Activated CD4-positive, alpha-beta T cell treated with anti-CD3 and anti-CD28 coated beads for 36 hours (primary cell): ENCODE measurements around the gene KPNA1. TPM values are rescaled to one million over a fixed set of nuclear protein-coding genes. Genes with fewer than 3 reads are reported as not detected.

Source experiments
- ATAC-seq: fragments of 200-7000 bp; cut with Tn5 transposase; one replicate; pipeline ENCODE4 v1.10.0; 2021; ENCODE audit warnings: mild to moderate bottlenecking, moderate library complexity
- CTCF ChIA-PET: fragments of 350-600 bp; sonication (Branson Sonifier 250); formaldehyde crosslinking; loops from one replicate; lab custom pipeline; 2021; ENCODE audit warnings: antibody characterized with exemption; lab: Charles Lee
- POLR2A ChIA-PET: fragments of 350-600 bp; sonication (Branson Sonifier 250); formaldehyde crosslinking; loops from one replicate; lab custom pipeline; 2021; ENCODE audit warnings: antibody characterized with exemption, inconsistent platforms; lab: Charles Lee
- DNase-seq: peaks from one replicate; pipeline ENCODE4 v3.0.0-alpha.2; 2020
- H3K27ac Mint-ChIP-seq: one replicate; pipeline ENCODE4 v1.8.0; 2021; ENCODE audit warnings: mixed read lengths
- H3K27me3 Mint-ChIP-seq: one replicate; pipeline ENCODE4 v1.8.0; 2021; ENCODE audit warnings: mixed read lengths
- H3K36me3 Mint-ChIP-seq: one replicate; pipeline ENCODE4 v1.8.0; 2021; ENCODE audit warnings: low read depth, mixed read lengths
- H3K4me1 Mint-ChIP-seq: one replicate; pipeline ENCODE4 v1.8.0; 2021; ENCODE audit warnings: mixed read lengths
- H3K4me3 Mint-ChIP-seq: one replicate; pipeline ENCODE4 v1.8.0; 2021; ENCODE audit warnings: mild to moderate bottlenecking, moderate library complexity, mixed read lengths
- H3K9me3 Mint-ChIP-seq: one replicate; pipeline ENCODE4 v1.8.0; 2021; ENCODE audit warnings: low read depth, mixed read lengths
- intact Hi-C, 2 experiments: fragments of 100-400 bp; cut with DNase I in 1 of 2; cut with micrococcal nuclease in 1 of 2; formaldehyde crosslinking; loops; one replicate each; pipeline versions ENCODE4 v1.14.2 to v1.15.1; 2022 to 2024; cut with DNase I, micrococcal nuclease
- total RNA-seq, 2 experiments: library from RNA; stranded (reverse); gene quantifications; one replicate each; pipeline ENCODE4 v1.2.3, GENCODE V29; 2021

Gene KPNA1
- total RNA-seq, 2 experiments from 2014 or later: 37.5 to 42.6 TPM

- Mint-ChIP-seq H3K27ac (no peak overlapping the region), H3K9me3 (no peaks in the 10 kb centered on the region), H3K27me3 (no peaks in the 10 kb centered on the region), H3K4me3 (no peak overlapping the region), H3K36me3 (peaks cover 44% of the 10 kb centered on the region), H3K4me1 (peaks cover 10% of the 10 kb centered on the region)
- intact Hi-C loops: no loop called here
- no peak for DNase-seq
- POLR2A ChIA-PET: no interaction called here
- CTCF ChIA-PET: no interaction called here
- no peak for ATAC-seq
Measured at GRCh38 chr3:122421836-122422235, 92.9 kb downstream of the KPNA1 start.

DNA sequence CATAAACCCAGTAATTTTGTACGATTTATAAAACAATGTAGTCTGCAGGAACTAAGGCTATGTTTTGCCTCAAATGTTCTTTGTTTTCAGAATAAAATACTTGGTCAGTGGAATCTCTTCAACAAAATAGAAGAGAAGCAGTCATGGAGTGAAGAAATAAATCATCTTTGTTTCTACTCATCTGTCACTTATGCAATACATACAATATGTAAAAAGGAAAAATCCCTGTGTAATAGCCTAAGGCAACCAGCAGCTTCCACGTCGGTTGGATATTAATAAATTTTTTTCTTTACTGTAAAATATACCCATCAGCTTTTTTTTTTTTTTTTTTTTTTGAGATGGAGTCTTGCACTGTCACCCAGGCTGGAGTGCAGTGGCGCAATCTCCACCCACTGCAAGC lies 93.6 kb downstream of the KPNA1 start:
- DNase-seq (no peak), ATAC-seq (no peak)
- POLR2A ChIA-PET: no interaction called here
- H3K36me3 Mint-ChIP-seq: peaks cover 37% of the 10 kb centered on the region
- H3K4me1 Mint-ChIP-seq: peaks cover 15% of the 10 kb centered on the region
- no peaks in the 10 kb centered on the region for H3K27me3 Mint-ChIP-seq
- intact Hi-C loops: no loop called here
- no peaks in the 10 kb centered on the region for H3K9me3 Mint-ChIP-seq
- CTCF ChIA-PET: interaction anchor here (1.2 kb wide), 1 partner anchor 12 kb away, joined by 4 read pairs; no protein-coding TSS in a partner anchor
- no peak overlapping the region for H3K27ac Mint-ChIP-seq
- H3K4me3 Mint-ChIP-seq: no peak overlapping the region

- ChIA-PET POLR2A (interaction anchor here (0.7 to 1.6 kb wide), 4 partner anchors 33 to 98 kb away, joined by 4 to 19 read pairs (median 5); partner anchors contain the start of genes FAM162A and KPNA1), CTCF (interaction anchor here (0.6 to 3.6 kb wide), 4 partner anchors 24 to 340 kb away, joined by 3 to 22 read pairs (median 4); no protein-coding TSS in a partner anchor)
- intact Hi-C loops: loop anchor here (1.0 to 10.0 kb wide), 8 partner anchors 11 to 378 kb away; partner anchors contain the start of genes FAM162A (in 2 of the 2), HSPBAP1 (in 2 of the 2), KPNA1 (in 2 of the 2) and PARP14 (in 2 of the 2)
- Mint-ChIP-seq H3K9me3 (no peaks in the 10 kb centered on the region), H3K4me3 (peak overlapping the region; percentile 96), H3K27ac (peak overlapping the region; percentile 96), H3K36me3 (peaks cover 43% of the 10 kb centered on the region), H3K27me3 (no peaks in the 10 kb centered on the region), H3K4me1 (peaks cover 44% of the 10 kb centered on the region)
- no peak for ATAC-seq
- no peak for DNase-seq
Measured at GRCh38 chr3:122416966-122417365, 97.8 kb downstream of the KPNA1 start.

- Mint-ChIP-seq H3K9me3 (no peaks in the 10 kb centered on the region), H3K27ac (peak within 1 kb of the TSS; percentile 96), H3K36me3 (peaks cover 42% of the 10 kb centered on the region), H3K4me1 (peaks cover 46% of the 10 kb centered on the region), H3K27me3 (no peaks in the 10 kb centered on the region), H3K4me3 (peak within 1 kb of the TSS; percentile 96)
- POLR2A ChIA-PET: interaction anchor here (0.6 to 1.6 kb wide), 10 partner anchors 8 to 680 kb away, joined by 3 to 19 read pairs (median 4); partner anchors contain the start of genes FAM162A and KPNA1
- CTCF ChIA-PET: interaction anchor here (0.6 to 3.6 kb wide), 9 partner anchors 9 to 341 kb away, joined by 3 to 22 read pairs (median 4); partner anchors contain the start of genes DTX3L, FAM162A and PARP9
- peak; percentile 99 for DNase-seq
- intact Hi-C loops: loop anchor here (1.0 to 10.0 kb wide), 8 partner anchors 12 to 379 kb away; partner anchors contain the start of genes FAM162A (in 2 of the 2), HSPBAP1 (in 2 of the 2), KPNA1 (in 2 of the 2) and PARP14 (in 2 of the 2)
- peak; percentile 91 for ATAC-seq
Measured at GRCh38 chr3:122415762-122416654, 98.7 kb downstream of the KPNA1 start, which contains the start of gene WDR5B. Gene WDR5B, minus strand, starts transcription at chr3:122416062. Its CDS starts 534 bp downstream, at chr3:122415528.

- Mint-ChIP-seq H3K27ac (peak overlapping the region; percentile 96), H3K4me3 (peak overlapping the region; percentile 96), H3K4me1 (peaks cover 51% of the 10 kb centered on the region), H3K36me3 (peaks cover 46% of the 10 kb centered on the region), H3K27me3 (no peaks in the 10 kb centered on the region), H3K9me3 (no peaks in the 10 kb centered on the region)
- ChIA-PET CTCF (interaction anchor here (1.3 to 3.6 kb wide), 7 partner anchors 8 to 264 kb away, joined by 3 to 22 read pairs (median 7); partner anchors contain the start of genes DTX3L and PARP9), POLR2A (interaction anchor here (0.5 to 1.3 kb wide), 4 partner anchors 7 to 103 kb away, joined by 3 read pairs; partner anchors contain the start of gene FAM162A)
- intact Hi-C loops: loop anchor here in 1 of 2 experiments (5.0 to 10.0 kb wide), 2 partner anchors 97 to 380 kb away; partner anchors contain the start of genes HSPBAP1, KPNA1 and SLC49A4
- peak; percentile 72 for DNase-seq
- ATAC-seq: peak; percentile 61
Measured at GRCh38 chr3:122415104-122415744, 99.5 kb downstream of the KPNA1 start.

DNA sequence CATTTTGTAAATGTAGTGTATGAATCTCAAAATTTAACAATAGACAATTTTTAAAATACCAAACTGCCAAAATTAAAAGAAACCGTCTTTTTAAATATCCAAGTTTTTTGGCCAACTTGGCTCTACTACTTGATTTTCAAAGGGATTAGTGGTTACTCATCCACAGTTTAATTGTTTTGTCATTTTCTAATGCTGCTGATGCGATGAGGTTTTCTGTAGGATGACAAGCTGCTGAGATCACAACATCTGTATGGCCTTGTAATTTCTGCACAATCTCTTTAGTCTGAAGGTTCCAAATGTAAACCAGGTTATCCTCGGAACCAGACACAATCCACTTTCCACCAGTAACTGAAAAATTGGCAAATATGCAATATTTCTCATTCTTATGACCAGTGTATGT lies 100.3 kb downstream of the KPNA1 start:
- Mint-ChIP-seq H3K4me3 (peak overlapping the region; percentile 96), H3K27ac (peak overlapping the region; percentile 96), H3K27me3 (no peaks in the 10 kb centered on the region), H3K36me3 (peaks cover 49% of the 10 kb centered on the region), H3K9me3 (no peaks in the 10 kb centered on the region), H3K4me1 (peaks cover 54% of the 10 kb centered on the region)
- DNase-seq (no peak), ATAC-seq (no peak)
- ChIA-PET POLR2A (no interaction called here), CTCF (interaction anchor here (2.4 kb wide), 1 partner anchor 28 kb away, joined by 7 read pairs; no protein-coding TSS in a partner anchor)
- intact Hi-C loops: loop anchor here in 1 of 2 experiments (10.0 kb wide), 1 partner anchor 380 kb away; the partner anchor contains the start of genes HSPBAP1 and SLC49A4

- no peaks in the 10 kb centered on the region for H3K9me3 Mint-ChIP-seq
- ATAC-seq (peak; percentile 45), DNase-seq (no peak)
- H3K27me3 Mint-ChIP-seq: no peaks in the 10 kb centered on the region
- peaks cover 49% of the 10 kb centered on the region for H3K4me1 Mint-ChIP-seq
- H3K36me3 Mint-ChIP-seq: peaks cover 60% of the 10 kb centered on the region
- CTCF ChIA-PET: interaction anchor here (0.7 to 3.6 kb wide), 3 partner anchors 9 to 27 kb away, joined by 4 to 13 read pairs (median 7); partner anchors contain the start of genes FAM162A and MIX23
- intact Hi-C loops: loop anchor here in 1 of 2 experiments (10.0 kb wide), 1 partner anchor 384 kb away; the partner anchor contains the start of genes HSPBAP1 and SLC49A4
- peak overlapping the region; percentile 64 for H3K27ac Mint-ChIP-seq
- H3K4me3 Mint-ChIP-seq: no peak overlapping the region
- POLR2A ChIA-PET: no interaction called here
Measured at GRCh38 chr3:122410639-122411038, 104.1 kb downstream of the KPNA1 start.

- intact Hi-C loops: loop anchor here in 1 of 2 experiments (10.0 kb wide), 1 partner anchor 385 kb away; the partner anchor contains the start of genes HSPBAP1 and SLC49A4
- ChIA-PET POLR2A (no interaction called here), CTCF (interaction anchor here (0.6 to 3.6 kb wide), 4 partner anchors 11 to 1532 kb away, joined by 3 to 13 read pairs (median 6); partner anchors contain the start of genes FAM162A and MIX23)
- H3K27me3 Mint-ChIP-seq: no peaks in the 10 kb centered on the region
- peaks cover 48% of the 10 kb centered on the region for H3K4me1 Mint-ChIP-seq
- peak overlapping the region; percentile 67 for H3K27ac Mint-ChIP-seq
- H3K36me3 Mint-ChIP-seq: peaks cover 59% of the 10 kb centered on the region
- H3K4me3 Mint-ChIP-seq: no peak overlapping the region
- ATAC-seq (no peak), DNase-seq (no peak)
- H3K9me3 Mint-ChIP-seq: no peaks in the 10 kb centered on the region
Measured at GRCh38 chr3:122410111-122410510, 104.6 kb downstream of the KPNA1 start.

DNA sequence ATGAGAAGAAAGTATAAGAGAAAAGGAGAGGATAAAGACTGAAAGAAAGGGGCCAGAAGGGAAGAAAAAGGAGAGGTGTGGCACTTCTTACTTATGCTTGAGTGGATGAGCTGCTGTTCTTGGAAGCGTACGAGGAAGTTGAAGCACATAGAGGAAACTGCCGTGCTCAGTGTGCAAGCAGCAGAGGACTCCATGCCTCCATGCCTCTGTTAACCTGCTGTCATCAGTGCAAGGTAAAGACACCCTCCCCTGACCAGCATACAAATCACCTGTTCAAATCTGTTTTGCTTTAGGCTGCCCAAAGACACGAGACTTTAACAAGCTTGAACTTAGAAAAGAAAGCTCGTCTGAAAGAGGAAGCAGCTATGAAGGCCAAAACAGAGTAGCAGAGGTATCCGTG lies 105.3 kb downstream of the KPNA1 start:
- Mint-ChIP-seq H3K27me3 (no peaks in the 10 kb centered on the region), H3K4me3 (no peak overlapping the region), H3K9me3 (no peaks in the 10 kb centered on the region), H3K27ac (peak overlapping the region; percentile 3), H3K36me3 (peaks cover 52% of the 10 kb centered on the region), H3K4me1 (peaks cover 41% of the 10 kb centered on the region)
- CTCF ChIA-PET: interaction anchor here (0.6 to 3.6 kb wide), 4 partner anchors 11 to 144 kb away, joined by 3 to 13 read pairs (median 4); no protein-coding TSS in a partner anchor
- intact Hi-C loops: no loop called here
- POLR2A ChIA-PET: no interaction called here
- DNase-seq: no peak
- no peak for ATAC-seq

DNA sequence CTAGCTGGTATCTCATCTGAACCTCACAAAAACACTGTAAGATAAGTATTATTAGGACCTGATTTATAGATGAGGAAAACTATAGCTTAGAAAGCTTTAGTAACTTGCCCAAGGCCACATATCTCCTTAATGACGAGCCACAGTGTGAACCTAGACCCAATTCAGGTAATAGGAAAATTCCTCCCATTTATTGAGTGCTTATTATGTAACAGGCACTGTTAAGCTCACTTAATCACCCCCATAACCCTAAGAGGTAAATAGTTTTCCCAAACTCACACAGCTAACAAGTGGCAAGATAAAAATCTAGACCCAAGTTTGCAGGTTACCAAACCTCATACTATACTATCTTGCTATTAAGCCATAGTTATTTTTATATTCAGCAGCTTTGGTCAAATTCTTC lies 106.8 kb downstream of the KPNA1 start:
- H3K27ac Mint-ChIP-seq: no peak overlapping the region
- POLR2A ChIA-PET: interaction anchor here (0.9 kb wide), 1 partner anchor 8 kb away, joined by 3 read pairs; the partner anchor contains the start of gene WDR5B
- H3K4me3 Mint-ChIP-seq: no peak overlapping the region
- H3K4me1 Mint-ChIP-seq: peaks cover 34% of the 10 kb centered on the region
- no peaks in the 10 kb centered on the region for H3K9me3 Mint-ChIP-seq
- H3K27me3 Mint-ChIP-seq: no peaks in the 10 kb centered on the region
- no peak for ATAC-seq
- CTCF ChIA-PET: interaction anchor here (0.9 to 3.6 kb wide), 7 partner anchors 8 to 29 kb away, joined by 3 to 13 read pairs (median 7); partner anchors contain the start of genes FAM162A and WDR5B
- peaks cover 53% of the 10 kb centered on the region for H3K36me3 Mint-ChIP-seq
- intact Hi-C loops: no loop called here
- no peak for DNase-seq
